ENCODE data around the gene SH2D7.
A peak's percentile ranks its signal among the peaks of the same experiment; 100 is the strongest.

SH2D7 gene

GRCh38 chr15:78092261-78093041, at the start of gene SH2D7:
Gene SH2D7, plus strand, starts transcription at chr15:78092561. Its CDS starts 24 bp downstream, at chr15:78092585.
- no peak for DNase-seq (ENCODE audit: low read depth)
- TF ChIP-seq CTCF (conservative IDR thresholded peaks at IDR 0.05; ENCODE audit: low read length): no peak
- no peak within 1 kb of the TSS for H3K4me3 ChIP-seq (ENCODE audit: low read length)

GRCh38 chr15:78044407-78045155, 47.8 kb upstream of the SH2D7 start:
- peak; percentile 52 for DNase-seq (ENCODE audit: low read depth)
- TF ChIP-seq CTCF (conservative IDR thresholded peaks at IDR 0.05; ENCODE audit: low read length): no peak
- H3K4me3 ChIP-seq (ENCODE audit: low read length): no peak overlapping the region

- TF ChIP-seq CTCF (conservative IDR thresholded peaks at IDR 0.05; ENCODE audit: low read length): no peak
- no peak for DNase-seq (ENCODE audit: low read depth)
- H3K4me3 ChIP-seq (ENCODE audit: low read length): no peak overlapping the region
Measured at GRCh38 chr15:78045189-78045588, 47.2 kb upstream of the SH2D7 start.

GRCh38 chr15:78046796-78047341, 45.5 kb upstream of the SH2D7 start:
- TF ChIP-seq CTCF (conservative IDR thresholded peaks at IDR 0.05; ENCODE audit: low read length): no peak
- DNase-seq (ENCODE audit: low read depth): no peak
- no peak overlapping the region for H3K4me3 ChIP-seq (ENCODE audit: low read length)

GRCh38 chr15:78047761-78048627, 44.4 kb upstream of the SH2D7 start:
- H3K4me3 ChIP-seq (ENCODE audit: low read length): no peak overlapping the region
- TF ChIP-seq CTCF (conservative IDR thresholded peaks at IDR 0.05; ENCODE audit: low read length): peak; percentile 27
- peak; percentile 93 for DNase-seq (ENCODE audit: low read depth)

- DNase-seq (ENCODE audit: low read depth): no peak
- no peak overlapping the region for H3K4me3 ChIP-seq (ENCODE audit: low read length)
- TF ChIP-seq CTCF (conservative IDR thresholded peaks at IDR 0.05; ENCODE audit: low read length): no peak
Measured at GRCh38 chr15:78048628-78048920, 43.8 kb upstream of the SH2D7 start.

Data from AG10803 (cell line).